Keratinocyte (primary cell): Measurements from ENCODE around the gene GLOD4. TPM values are rescaled to one million over a fixed set of nuclear protein-coding genes. Genes with fewer than 3 reads are reported as not detected.
A peak's percentile ranks its signal among the peaks of the same experiment; 100 is the strongest.

Experiments used
- DNase-seq: peaks from one replicate; pipeline ENCODE4 v3.0.0-alpha.2; 2011; ENCODE audit warnings: low read depth, missing footprints, low spot score
- FAIRE-seq: peaks from 2 replicates; lab custom pipeline; 2011; peaks lifted over from hg19 to GRCh38; lab: Jason Lieb, UNC
- H2AFZ ChIP-seq: 2 replicates; pipeline ENCODE4 v1.6.0; 2012; ENCODE audit warnings: low read length, control low read depth, inconsistent platforms; ENCODE audit not compliant: control insufficient read depth
- H3K27ac ChIP-seq: 2 replicates; pipeline ENCODE4 v1.5.1; 2011; ENCODE audit warnings: low read length; ENCODE audit not compliant: control insufficient read depth, insufficient read depth
- H3K27me3 ChIP-seq: 3 replicates; pipeline ENCODE4 v1.6.0; 2011; ENCODE audit warnings: low read length; ENCODE audit not compliant: control insufficient read depth, insufficient read depth; ENCODE audit errors: extremely low read depth
- H3K36me3 ChIP-seq, 2 experiments: 2 replicates in 1 of 2; 3 replicates in 1 of 2; pipeline ENCODE4 v1.5.1; 2011; ENCODE audit warnings: low read length in 2 of 2, mild to moderate bottlenecking in 1 of 2; ENCODE audit not compliant: control insufficient read depth in 2 of 2, insufficient read depth in 2 of 2; ENCODE audit errors: extremely low read depth in 1 of 2
- H3K4me1 ChIP-seq: 3 replicates; pipeline ENCODE4 v1.5.1; 2011; ENCODE audit warnings: low read length; ENCODE audit not compliant: control insufficient read depth, insufficient read depth; ENCODE audit errors: extremely low read depth
- H3K4me2 ChIP-seq: 3 replicates; pipeline ENCODE4 v1.6.0; 2011; ENCODE audit warnings: low read depth, low read length; ENCODE audit not compliant: control insufficient read depth, insufficient read depth; ENCODE audit errors: extremely low read depth
- H3K4me3 ChIP-seq, 3 experiments: fragments of 200-600 bp in 1 of 3; sonication (generic) in 1 of 3; 2 replicates in 2 of 3; 3 replicates in 1 of 3; pipeline ENCODE4 v1.5.1; 2011 to 2016; ENCODE audit warnings: low read length in 3 of 3, mild to moderate bottlenecking in 3 of 3, control low read depth in 2 of 3, inconsistent platforms in 1 of 3, low read depth in 1 of 3, mixed read lengths in 1 of 3, mixed run types in 1 of 3, moderate library complexity in 1 of 3; ENCODE audit not compliant: control insufficient read depth in 2 of 3, insufficient read depth in 2 of 3; ENCODE audit errors: extremely low read depth in 1 of 3
- H3K79me2 ChIP-seq: 2 replicates; pipeline ENCODE4 v1.6.0; 2012; ENCODE audit warnings: low read length; ENCODE audit not compliant: control insufficient read depth, insufficient read depth
- H3K9ac ChIP-seq: 3 replicates; pipeline ENCODE4 v1.6.0; 2011; ENCODE audit warnings: low read length; ENCODE audit not compliant: control insufficient read depth, insufficient read depth; ENCODE audit errors: extremely low read depth
- H3K9me1 ChIP-seq: 3 replicates; pipeline ENCODE4 v1.6.0; 2011; ENCODE audit warnings: low read length; ENCODE audit not compliant: control insufficient read depth, insufficient read depth; ENCODE audit errors: extremely low read depth
- H3K9me3 ChIP-seq: 2 replicates; pipeline ENCODE4 v1.5.1; 2012; ENCODE audit warnings: low read depth, low read length; ENCODE audit not compliant: control insufficient read depth
- H4K20me1 ChIP-seq: 3 replicates; pipeline ENCODE4 v1.6.0; 2011; ENCODE audit warnings: low read length; ENCODE audit not compliant: control insufficient read depth, insufficient read depth; ENCODE audit errors: extremely low read depth
- CTCF ChIP-seq, 3 experiments: IDR thresholded peaks in 1 of 3; conservative IDR thresholded peaks in 1 of 3; optimal IDR thresholded peaks in 1 of 3; 2 replicates in 2 of 3; 3 replicates in 1 of 3; pipeline versions ENCODE3 to v1.5.1; 2011; ENCODE audit warnings: low read length in 3 of 3, mild to moderate bottlenecking in 3 of 3, moderate library complexity in 2 of 3, control low read depth in 1 of 3, inconsistent platforms in 1 of 3; ENCODE audit not compliant: insufficient read depth in 2 of 3; ENCODE audit errors: extremely low read depth in 1 of 3
- EZH2 ChIP-seq: IDR thresholded peaks from one replicate; pipeline ENCODE4 v1.6.1; 2012; ENCODE audit warnings: inconsistent platforms, mild to moderate bottlenecking, low read length, moderate library complexity
- dilution Hi-C: fragments of 300-500 bp; cut with MboI; formaldehyde crosslinking; loops from one replicate; pipeline ENCODE4 v1.7.0; 2020; ENCODE audit warnings: low sequenced_read_pairs; ENCODE audit not compliant: extremely low pct_ligation_motif_present
- polyA plus RNA-seq, 5 experiments: library from polyadenylated mRNA; depleted of rRNA in 3 of 5; stranded (reverse) in 3 of 5; stranded (forward) in 1 of 5; unstranded in 1 of 5; fragments of >200 nt; gene quantifications; 1 replicate in 1 of 5; 2 replicates in 3 of 5; 3 replicates in 1 of 5; pipeline versions ENCODE4 v1.2.1 to v1.2.3, GENCODE V29; 2011 to 2012; ENCODE audit warnings: missing spikeins in 2 of 5, low read depth in 1 of 5, low replicate concordance in 1 of 5

GLOD4 gene
- polyA plus RNA-seq, 1 donor (not counting 4 experiments of a cell fraction or from before 2014, with no cell fraction given), result 71.9 TPM

GRCh38 chr17:752620-753219, 29.4 kb downstream of the GLOD4 start:
- Histone ChIP-seq H3K4me1 (peaks cover 30% of the 10 kb centered on the region), H3K9me1 (no peaks in the 10 kb centered on the region), H4K20me1 (no peaks in the 10 kb centered on the region), H3K4me3 (peak overlapping the region; percentile 54 to 92 (median 87)), H3K27me3 (no peaks in the 10 kb centered on the region), H3K4me2 (peak overlapping the region; percentile 87), H3K9me3 (no peaks in the 10 kb centered on the region), H3K36me3 (peaks cover 6 to 11% of the 10 kb centered on the region in 2 experiments), H3K9ac (peak overlapping the region; percentile 90), H3K79me2 (peaks cover 40% of the 10 kb centered on the region), H2AFZ (peak overlapping the region; percentile 67), H3K27ac (peak overlapping the region; percentile 85)
- DNase-seq (no peak), FAIRE-seq (no peak)
- dilution Hi-C loops, result no loop called here
- no peak for TF ChIP-seq CTCF (optimal IDR thresholded peaks at IDR 0.05 in 1 of 3, IDR thresholded peaks at IDR 0.05 in 1 of 3, conservative IDR thresholded peaks at IDR 0.05 in 1 of 3; ENCODE audit: extremely low read depth in 1 of 3, insufficient read depth in 2 of 3, low read length in 3 of 3)

- FAIRE-seq, result no peak
- Histone ChIP-seq H4K20me1 (no peaks in the 10 kb centered on the region), H2AFZ (peak within 1 kb of the TSS; percentile 67), H3K79me2 (peaks cover 46% of the 10 kb centered on the region), H3K27ac (peak within 1 kb of the TSS; percentile 85), H3K27me3 (no peaks in the 10 kb centered on the region), H3K36me3 (peaks cover 5 to 14% of the 10 kb centered on the region in 2 experiments), H3K4me3 (peak within 1 kb of the TSS; percentile 54 to 92 (median 87)), H3K4me1 (peaks cover 30% of the 10 kb centered on the region), H3K9me1 (no peaks in the 10 kb centered on the region), H3K9ac (peak within 1 kb of the TSS; percentile 90), H3K4me2 (peak within 1 kb of the TSS; percentile 87), H3K9me3 (no peaks in the 10 kb centered on the region)
- DNase-seq, result peak; percentile 32
- dilution Hi-C loops, result no loop called here
- TF ChIP-seq EZH2 (no peak), CTCF (optimal IDR thresholded peaks at IDR 0.05 in 1 of 3, IDR thresholded peaks at IDR 0.05 in 1 of 3, conservative IDR thresholded peaks at IDR 0.05 in 1 of 3; ENCODE audit: extremely low read depth in 1 of 3, insufficient read depth in 2 of 3, low read length in 3 of 3) (peak; percentile 71 to 99 (median 97))
Measured at GRCh38 chr17:752002-752619, 30.0 kb downstream of the GLOD4 start, which contains the start of gene GEMIN4. TSS of gene GEMIN4 (minus strand) at chr17:752264. CDS start at chr17:752142, 122 bp downstream.
